SK-N-SH (cell line): ENCODE data around the gene SLC12A9. TPM values are rescaled to one million over a fixed set of nuclear protein-coding genes. Genes with fewer than 3 reads are reported as not detected.

Experiments used
- CTCF ChIA-PET: fragments of 300-600, 350-600 bp; formaldehyde crosslinking; extraction: SDS; loops from one replicate; lab custom pipeline; 2021; lab: Yijun Ruan, JAX
- POLR2A ChIA-PET: fragments of 350-600 bp; sonication (Branson Sonifier 250); formaldehyde crosslinking; extraction: SDS; loops from one replicate; lab custom pipeline; 2020; ENCODE audit warnings: antibody characterized with exemption, inconsistent platforms; lab: Yijun Ruan, JAX
- DNase-seq: peaks from one replicate; pipeline ENCODE4 v3.0.0; 2012
- H2AFZ ChIP-seq: fragments of 200-600 bp; sonication (generic); 2 replicates; pipeline ENCODE4 v1.8.1; 2016; ENCODE audit warnings: antibody characterized with exemption, mild to moderate bottlenecking, low read depth
- H3F3A ChIP-seq: fragments of 200-600 bp; sonication (generic); replicated peaks from 2 replicates; pipeline ENCODE3; 2016; ENCODE audit warnings: antibody characterized with exemption, mild to moderate bottlenecking; ENCODE audit not compliant: insufficient read depth
- H3K27ac ChIP-seq, 2 experiments: fragments of 200-500 bp in 1 of 2; fragments of 200-600 bp in 1 of 2; sonication (Bioruptor generic) in 1 of 2; sonication (generic), shearing (Covaris generic) in 1 of 2; 2 replicates each; pipeline versions ENCODE4 v1.5.1 to v1.6.1; 2014 to 2016; ENCODE audit warnings: low read depth in 2 of 2, inconsistent platforms in 1 of 2, low read length in 1 of 2, mild to moderate bottlenecking in 1 of 2, mixed read lengths in 1 of 2
- H3K27me3 ChIP-seq: fragments of 200-600 bp; sonication (generic), shearing (Covaris generic); 2 replicates; pipeline ENCODE4 v1.6.1; 2016; ENCODE audit warnings: mixed run types; ENCODE audit not compliant: insufficient read depth
- H3K36me3 ChIP-seq, 2 experiments: fragments of 200-500 bp in 1 of 2; fragments of 200-600 bp in 1 of 2; sonication (Bioruptor generic) in 1 of 2; sonication (generic) in 1 of 2; replicated peaks in 1 of 2; 2 replicates each; pipeline versions ENCODE3 to v1.5.1; 2014 to 2016; ENCODE audit warnings: low read length in 1 of 2, mild to moderate bottlenecking in 1 of 2; ENCODE audit not compliant: insufficient read depth in 2 of 2, control insufficient read depth in 1 of 2
- H3K4me1 ChIP-seq, 2 experiments: fragments of 200-500 bp in 1 of 2; fragments of 200-600 bp in 1 of 2; sonication (Bioruptor generic) in 1 of 2; sonication (generic), shearing (Covaris generic) in 1 of 2; 2 replicates each; pipeline versions ENCODE4 v1.5.1 to v1.6.1; 2014 to 2016; ENCODE audit warnings: low read depth in 1 of 2, low read length in 1 of 2, mixed run types in 1 of 2; ENCODE audit not compliant: insufficient read depth in 2 of 2, control insufficient read depth in 1 of 2
- H3K4me2 ChIP-seq: fragments of 200-600 bp; sonication (generic), shearing (Covaris generic); 2 replicates; pipeline ENCODE4 v1.6.1; 2017; ENCODE audit warnings: mixed run types
- H3K4me3 ChIP-seq, 2 experiments: fragments of 200-500 bp in 1 of 2; fragments of 200-600 bp in 1 of 2; sonication (Bioruptor generic) in 1 of 2; sonication (generic), shearing (Covaris generic) in 1 of 2; 2 replicates each; pipeline versions ENCODE4 v1.5.1 to v1.8.1; 2014 to 2016; ENCODE audit warnings: low read depth in 2 of 2, inconsistent platforms in 1 of 2, low read length in 1 of 2, mild to moderate bottlenecking in 1 of 2, mixed read lengths in 1 of 2, moderate library complexity in 1 of 2
- H3K79me2 ChIP-seq: fragments of 200-600 bp; sonication (generic); 2 replicates; pipeline ENCODE4 v1.8.1; 2017; ENCODE audit warnings: mild to moderate bottlenecking; ENCODE audit not compliant: insufficient read depth
- H3K9ac ChIP-seq: fragments of 200-600 bp; sonication (generic); 2 replicates; pipeline ENCODE4 v1.6.1; 2017; ENCODE audit warnings: mixed run types
- H3K9me2 ChIP-seq: fragments of 200-600 bp; sonication (generic); 2 replicates; pipeline ENCODE4 v1.6.1; 2017; ENCODE audit warnings: mixed run types
- H3K9me3 ChIP-seq: fragments of 200-600 bp; sonication (generic); 2 replicates; pipeline ENCODE4 v1.6.1; 2017; ENCODE audit warnings: mixed run types, mild to moderate bottlenecking, moderate library complexity
- H4K20me1 ChIP-seq: fragments of 200-600 bp; sonication (generic); 2 replicates; pipeline ENCODE4 v1.6.1; 2017; ENCODE audit warnings: mild to moderate bottlenecking, mixed run types; ENCODE audit not compliant: insufficient read depth
- EZH2phosphoT487 ChIP-seq: fragments of 200-600 bp; sonication (generic); IDR thresholded peaks from 2 replicates; pipeline ENCODE4 v1.6.1; 2017; ENCODE audit warnings: low read depth, mixed run types, mild to moderate bottlenecking, antibody characterized with exemption, moderate library complexity, borderline replicate concordance
- FOSL2 ChIP-seq: IDR thresholded peaks from 2 replicates; pipeline ENCODE4 v1.4.0; 2012; ENCODE audit warnings: low read depth, mild to moderate bottlenecking, moderate library complexity, borderline replicate concordance
- GATA2 ChIP-seq: sonication (generic); formaldehyde crosslinking; IDR thresholded peaks from 2 replicates; pipeline ENCODE4 v1.5.0; 2020; ENCODE audit warnings: mild to moderate bottlenecking, missing genetic modification reagents
- MEF2A ChIP-seq: IDR thresholded peaks from 2 replicates; pipeline ENCODE4 v1.4.0; 2012; ENCODE audit warnings: low read depth, borderline replicate concordance
- MXI1 ChIP-seq: IDR thresholded peaks from 2 replicates; pipeline ENCODE4 v1.6.1; 2012; ENCODE audit warnings: mild to moderate bottlenecking, low read depth, low read length, improper control_type of control experiment
- NRF1 ChIP-seq: IDR thresholded peaks from 2 replicates; pipeline ENCODE4 v1.6.1; 2012; ENCODE audit warnings: low read depth, mild to moderate bottlenecking, low read length
- RAD21 ChIP-seq: IDR thresholded peaks from 2 replicates; pipeline ENCODE4 v1.6.1; 2012; ENCODE audit warnings: mild to moderate bottlenecking, low read length
- SMC3 ChIP-seq: IDR thresholded peaks from 2 replicates; pipeline ENCODE4 v1.6.1; 2012; ENCODE audit warnings: low read depth, low read length, improper control_type of control experiment
- TCF12 ChIP-seq: IDR thresholded peaks from 2 replicates; pipeline ENCODE4 v1.4.0; 2012
- WGBS: methylation state at CpG from one replicate; pipeline ENCODE4 v1.1.6; 2017; ENCODE audit warnings: low lambda C conversion rate; 5-methylcytosine and 5-hydroxymethylcytosine counted together
- polyA plus RNA-seq, 3 experiments: library from polyadenylated mRNA; depleted of rRNA; stranded (reverse); fragments of >200 nt; gene quantifications; 2 replicates each; pipeline ENCODE4 v1.2.3, GENCODE V29; 2012
- TF ChIP-seq, protein P1 (sequence below): fragments of 150-350 bp; IDR thresholded peaks from 2 replicates; pipeline ENCODE4 v1.6.1; 2017; ENCODE audit warnings: antibody characterized with exemption, low read length, low read depth, borderline replicate concordance
- TF ChIP-seq, protein P2 (sequence below): IDR thresholded peaks from 2 replicates; pipeline ENCODE4 v1.4.0; 2012; ENCODE audit warnings: low read depth
- TF ChIP-seq, protein P3 (sequence below): fragments of 200-600 bp; sonication (generic); IDR thresholded peaks from 2 replicates; pipeline ENCODE4 v1.6.1; 2017; ENCODE audit warnings: antibody characterized with exemption, mild to moderate bottlenecking, moderate library complexity

The SLC12A9 gene
- polyA plus RNA-seq, 1 of the 3 experiments (the other 2 are of a cell fraction): 29.7 TPM

DNA sequence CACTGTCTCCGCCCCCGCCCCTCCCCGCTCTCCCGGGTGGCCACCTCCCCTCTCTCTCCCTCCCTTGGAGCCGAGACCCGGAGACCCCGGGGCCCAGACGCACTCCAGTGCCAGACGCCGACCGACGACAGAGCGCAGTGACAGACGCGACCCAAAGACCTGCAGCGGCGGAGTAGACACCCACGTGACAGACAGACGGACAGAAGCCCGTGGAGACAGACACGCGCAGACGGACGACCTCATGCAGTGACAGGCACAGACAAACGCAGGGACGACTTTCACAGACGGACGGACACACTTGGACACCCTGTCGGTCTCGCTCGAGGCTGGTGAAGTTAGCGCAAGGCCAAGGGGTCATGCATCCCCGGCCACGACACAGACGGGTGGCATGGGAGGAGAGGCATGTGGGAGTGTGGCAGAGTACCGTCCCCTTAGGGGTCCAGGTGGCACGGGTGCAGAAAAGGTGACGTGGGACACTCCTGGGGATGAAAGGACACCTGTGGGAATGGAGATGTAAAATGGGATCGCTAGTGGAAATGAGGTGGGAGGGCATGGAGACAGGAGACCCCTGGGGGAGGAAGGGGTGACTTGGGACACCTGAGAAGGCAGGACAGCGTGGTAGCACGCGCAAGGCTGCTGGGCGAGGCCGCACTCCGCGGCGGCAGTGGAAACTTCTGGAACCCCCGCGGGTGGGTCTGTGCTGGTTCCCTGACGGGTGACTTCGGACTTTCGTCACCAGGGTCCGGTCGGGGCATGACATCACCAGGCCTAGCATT lies 43.6 kb downstream of the SLC12A9 start:
- 6% methylated on average over 29 of the region's 54 CpGs for WGBS
- no peak overlapping the region; a peak in 1 of 4 replicates for H3K27ac ChIP-seq
- H3K4me3 ChIP-seq: peak overlapping the region in 1 of 2 experiments; percentile 39; a peak in 2 of 4 replicates
- peak overlapping the region; percentile 72; the same call in 1 of the 2 replicates for H3K4me2 ChIP-seq
- no peaks in the 10 kb centered on the region for H3K9me2 ChIP-seq
- no peak for TF ChIP-seq FOSL2
- TF ChIP-seq EZH2phosphoT487: peak; percentile 86; the same call in 1 of the 2 replicates
- no peak for TF ChIP-seq GATA2 (CRISPR knock-in tag)
- no peak for TF ChIP-seq MEF2A
- TF ChIP-seq TCF12: no peak
- TF ChIP-seq, protein P1, sequence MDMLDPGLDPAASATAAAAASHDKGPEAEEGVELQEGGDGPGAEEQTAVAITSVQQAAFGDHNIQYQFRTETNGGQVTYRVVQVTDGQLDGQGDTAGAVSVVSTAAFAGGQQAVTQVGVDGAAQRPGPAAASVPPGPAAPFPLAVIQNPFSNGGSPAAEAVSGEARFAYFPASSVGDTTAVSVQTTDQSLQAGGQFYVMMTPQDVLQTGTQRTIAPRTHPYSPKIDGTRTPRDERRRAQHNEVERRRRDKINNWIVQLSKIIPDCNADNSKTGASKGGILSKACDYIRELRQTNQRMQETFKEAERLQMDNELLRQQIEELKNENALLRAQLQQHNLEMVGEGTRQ: no peak
- TF ChIP-seq, protein P2, sequence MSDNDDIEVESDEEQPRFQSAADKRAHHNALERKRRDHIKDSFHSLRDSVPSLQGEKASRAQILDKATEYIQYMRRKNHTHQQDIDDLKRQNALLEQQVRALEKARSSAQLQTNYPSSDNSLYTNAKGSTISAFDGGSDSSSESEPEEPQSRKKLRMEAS: no peak
- no peak for TF ChIP-seq SMC3
- no peaks in the 10 kb centered on the region for H3K36me3 ChIP-seq
- peak; percentile 84 for DNase-seq
- no peaks in the 10 kb centered on the region for H4K20me1 ChIP-seq
- peaks cover 3% of the 10 kb centered on the region for H3F3A ChIP-seq
- ChIA-PET POLR2A (no interaction called here), CTCF (interaction anchor here (0.6 to 10.3 kb wide), 30 partner anchors 7 to 452 kb away, joined by 3 to 122 read pairs (median 9); partner anchors contain the start of genes SLC12A9 and SRRT)
- peaks cover 7 to 10% of the 10 kb centered on the region in 2 experiments; a peak in 2 of 4 replicates for H3K4me1 ChIP-seq
- H2AFZ ChIP-seq: no peak overlapping the region
- peaks cover 46% of the 10 kb centered on the region for H3K27me3 ChIP-seq
- H3K9ac ChIP-seq: no peak overlapping the region
- no peaks in the 10 kb centered on the region for H3K79me2 ChIP-seq
- no peaks in the 10 kb centered on the region for H3K9me3 ChIP-seq

DNA sequence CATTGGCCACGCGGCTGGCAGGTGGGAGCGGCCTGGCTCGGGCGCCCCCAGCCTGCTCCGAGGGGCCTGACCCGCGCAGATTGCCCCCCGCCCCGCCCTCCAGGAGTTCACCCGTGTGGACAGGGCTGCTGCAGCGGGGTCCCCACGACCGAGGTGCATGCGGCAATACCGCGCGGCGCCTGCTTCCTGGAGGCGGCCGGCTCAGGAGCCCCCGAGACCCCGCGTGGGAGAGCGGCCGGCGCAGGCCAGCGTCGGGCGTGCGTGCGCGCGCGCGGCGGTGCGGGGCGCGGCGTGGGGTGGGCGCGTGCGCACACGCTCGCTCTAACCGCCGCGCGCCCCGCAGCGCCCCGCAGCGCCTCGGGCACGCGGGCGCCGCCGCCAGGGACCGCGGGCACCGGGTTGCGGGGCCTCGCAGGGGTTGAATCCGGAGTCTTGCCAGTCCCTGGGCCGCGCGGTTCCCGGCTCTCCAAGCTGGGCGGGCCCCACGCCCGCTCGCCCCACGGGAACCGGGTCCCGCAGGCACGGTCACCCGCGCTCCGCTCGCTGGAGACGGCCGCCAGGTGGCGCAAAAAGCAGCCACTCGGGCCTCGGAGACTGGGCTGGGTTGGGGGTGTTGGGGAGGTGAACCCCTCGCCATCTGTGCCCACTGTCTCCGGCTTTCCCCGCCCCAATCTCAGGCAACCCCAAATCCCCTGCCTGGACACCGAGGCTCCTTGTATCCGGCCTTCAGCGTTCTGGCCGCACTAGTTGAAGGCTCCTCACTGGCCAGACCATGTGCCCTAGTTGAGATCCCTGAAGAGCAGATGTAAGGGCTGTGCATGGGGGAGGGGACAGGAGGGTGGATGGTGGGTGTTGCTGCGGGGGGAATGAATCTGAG lies 44.5 kb downstream of the SLC12A9 start:
- peak overlapping the region; percentile 72; the same call in 1 of the 2 replicates for H3K4me2 ChIP-seq
- H3K9me3 ChIP-seq: no peaks in the 10 kb centered on the region
- no peaks in the 10 kb centered on the region for H4K20me1 ChIP-seq
- no peaks in the 10 kb centered on the region for H3K9me2 ChIP-seq
- H3K4me1 ChIP-seq: peaks cover 7 to 9% of the 10 kb centered on the region in 2 experiments; a peak in 2 of 4 replicates
- peak; percentile 87 for DNase-seq
- POLR2A ChIA-PET: no interaction called here
- no peaks in the 10 kb centered on the region for H3K79me2 ChIP-seq
- no peaks in the 10 kb centered on the region for H3F3A ChIP-seq
- peaks cover 54% of the 10 kb centered on the region for H3K27me3 ChIP-seq
- H3K9ac ChIP-seq: no peak overlapping the region
- peak overlapping the region; percentile 39 to 61; a peak in 3 of 4 replicates for H3K4me3 ChIP-seq
- 3% methylated on average over 21 of the region's 95 CpGs for WGBS
- H3K36me3 ChIP-seq: no peaks in the 10 kb centered on the region
- no peak overlapping the region for H2AFZ ChIP-seq
- TF ChIP-seq MXI1 (peak; percentile 22; the same call in 1 of the 2 replicates), SMC3 (peak; percentile 91), NRF1 (peak; percentile 4; the same call in 1 of the 2 replicates), RAD21 (peak; percentile 60)
- TF ChIP-seq, protein P3, sequence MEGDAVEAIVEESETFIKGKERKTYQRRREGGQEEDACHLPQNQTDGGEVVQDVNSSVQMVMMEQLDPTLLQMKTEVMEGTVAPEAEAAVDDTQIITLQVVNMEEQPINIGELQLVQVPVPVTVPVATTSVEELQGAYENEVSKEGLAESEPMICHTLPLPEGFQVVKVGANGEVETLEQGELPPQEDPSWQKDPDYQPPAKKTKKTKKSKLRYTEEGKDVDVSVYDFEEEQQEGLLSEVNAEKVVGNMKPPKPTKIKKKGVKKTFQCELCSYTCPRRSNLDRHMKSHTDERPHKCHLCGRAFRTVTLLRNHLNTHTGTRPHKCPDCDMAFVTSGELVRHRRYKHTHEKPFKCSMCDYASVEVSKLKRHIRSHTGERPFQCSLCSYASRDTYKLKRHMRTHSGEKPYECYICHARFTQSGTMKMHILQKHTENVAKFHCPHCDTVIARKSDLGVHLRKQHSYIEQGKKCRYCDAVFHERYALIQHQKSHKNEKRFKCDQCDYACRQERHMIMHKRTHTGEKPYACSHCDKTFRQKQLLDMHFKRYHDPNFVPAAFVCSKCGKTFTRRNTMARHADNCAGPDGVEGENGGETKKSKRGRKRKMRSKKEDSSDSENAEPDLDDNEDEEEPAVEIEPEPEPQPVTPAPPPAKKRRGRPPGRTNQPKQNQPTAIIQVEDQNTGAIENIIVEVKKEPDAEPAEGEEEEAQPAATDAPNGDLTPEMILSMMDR: peak; percentile 95
- TF ChIP-seq, protein P1: no peak
- no peak overlapping the region for H3K27ac ChIP-seq
- CTCF ChIA-PET: interaction anchor here (0.6 to 10.3 kb wide), 15 partner anchors 8 to 451 kb away, joined by 3 to 122 read pairs (median 5); no protein-coding TSS in a partner anchor
